ENCODE results near the gene SRC. TPM values are rescaled to one million over a fixed set of nuclear protein-coding genes. Genes with fewer than 3 reads are reported as not detected.

SRC gene
- total and polyA plus RNA-seq, 2 donors (not counting 3 experiments of a cell fraction or from before 2014, with no cell fraction given) = 22.6 to 29.4 TPM

DNA sequence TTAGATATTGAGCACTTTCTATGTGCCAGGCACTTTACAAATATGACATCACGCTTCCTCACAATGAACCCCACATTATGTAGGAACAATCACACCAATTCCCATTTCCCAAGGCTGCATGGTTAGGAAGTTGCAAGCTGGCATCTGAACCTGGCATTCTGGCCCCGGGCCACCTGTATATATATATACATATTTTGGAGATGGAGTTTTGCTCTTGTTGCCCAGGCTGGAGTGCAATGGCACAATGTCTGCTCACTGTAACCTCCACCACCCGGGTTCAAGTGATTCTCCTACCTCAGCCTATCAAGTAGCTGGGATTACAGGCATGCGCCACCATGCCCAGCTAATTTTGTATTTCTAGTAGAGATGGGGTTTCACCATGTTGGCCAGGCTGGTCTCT, 30.4 kb downstream of the SRC start:
- H3K4me1 ChIP-seq (ENCODE audit: control insufficient read depth, extremely low read depth, insufficient read depth, low read length) = peaks cover 19% of the 10 kb centered on the region
- no peaks in the 10 kb centered on the region for H3K9me3 ChIP-seq (replicated peaks; ENCODE audit: control insufficient read depth, insufficient read depth, low read length)
- H2AFZ ChIP-seq (ENCODE audit: low read depth, low read length) = no peak overlapping the region
- H3K27me3 ChIP-seq (ENCODE audit: control insufficient read depth in 2 of 2, insufficient read depth in 2 of 2, low read length in 2 of 2) = no peaks in the 10 kb centered on the region
- H4K20me1 ChIP-seq (replicated peaks; ENCODE audit: control insufficient read depth, extremely low read depth, insufficient read depth, low read length) = no peaks in the 10 kb centered on the region
- no peak overlapping the region for H3K4me3 ChIP-seq (replicated peaks in 1 of 3; ENCODE audit: insufficient read depth in 1 of 3, low read depth in 1 of 3, low read length in 3 of 3)
- ChIA-PET CTCF (interaction anchor here (2.8 kb wide), 1 partner anchor 100 kb away, joined by 10 read pairs; no protein-coding TSS in a partner anchor), POLR2A (no interaction called here)
- DNase-seq (ENCODE audit: low read depth, low spot score) (no peak), FAIRE-seq (no peak)
- dilution Hi-C loops (cut with MboI; ENCODE audit: extremely low pct_ligation_motif_present, low sequenced_read_pairs) (no loop called here), intact Hi-C loops (cut with micrococcal nuclease) (no loop called here)
- H3K4me2 ChIP-seq (ENCODE audit: insufficient read depth, low read length) = no peak overlapping the region
- peaks cover 24% of the 10 kb centered on the region for H3K79me2 ChIP-seq (ENCODE audit: control insufficient read depth, insufficient read depth, low read length)
- no peaks in the 10 kb centered on the region for H3K9me1 ChIP-seq (replicated peaks; ENCODE audit: control insufficient read depth, extremely low read depth, insufficient read depth, low read length)
- H3K9ac ChIP-seq (replicated peaks; ENCODE audit: extremely low read depth, insufficient read depth, low read length) = no peak overlapping the region
- BruUV-seq (replicated peaks) = no TSS peak
- peaks cover 0 to 3% of the 10 kb centered on the region in 2 experiments for H3K36me3 ChIP-seq (ENCODE audit: control insufficient read depth in 2 of 2, extremely low read depth in 1 of 2, insufficient read depth in 2 of 2, low read length in 2 of 2)
- TF ChIP-seq EZH2 (IDR thresholded peaks at IDR 0.05; ENCODE audit: borderline replicate concordance, low read depth, low read length, severe bottlenecking) = no peak
- TF ChIP-seq, protein P1, sequence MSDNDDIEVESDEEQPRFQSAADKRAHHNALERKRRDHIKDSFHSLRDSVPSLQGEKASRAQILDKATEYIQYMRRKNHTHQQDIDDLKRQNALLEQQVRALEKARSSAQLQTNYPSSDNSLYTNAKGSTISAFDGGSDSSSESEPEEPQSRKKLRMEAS (IDR thresholded peaks at IDR 0.05; ENCODE audit: insufficient read depth, insufficient read length) = no peak
- TF ChIP-seq JUN (IDR thresholded peaks at IDR 0.05; ENCODE audit: borderline replicate concordance, insufficient read depth, insufficient read length, low read depth) = no peak
- TF ChIP-seq POLR2AphosphoS5 (IDR thresholded peaks at IDR 0.05; ENCODE audit: insufficient read depth, low read depth, low read length) = no peak
- no peak for TF ChIP-seq GATA2 (IDR thresholded peaks at IDR 0.05; ENCODE audit: insufficient read depth, insufficient read length, low read depth, low read length)
- TF ChIP-seq, protein P2, sequence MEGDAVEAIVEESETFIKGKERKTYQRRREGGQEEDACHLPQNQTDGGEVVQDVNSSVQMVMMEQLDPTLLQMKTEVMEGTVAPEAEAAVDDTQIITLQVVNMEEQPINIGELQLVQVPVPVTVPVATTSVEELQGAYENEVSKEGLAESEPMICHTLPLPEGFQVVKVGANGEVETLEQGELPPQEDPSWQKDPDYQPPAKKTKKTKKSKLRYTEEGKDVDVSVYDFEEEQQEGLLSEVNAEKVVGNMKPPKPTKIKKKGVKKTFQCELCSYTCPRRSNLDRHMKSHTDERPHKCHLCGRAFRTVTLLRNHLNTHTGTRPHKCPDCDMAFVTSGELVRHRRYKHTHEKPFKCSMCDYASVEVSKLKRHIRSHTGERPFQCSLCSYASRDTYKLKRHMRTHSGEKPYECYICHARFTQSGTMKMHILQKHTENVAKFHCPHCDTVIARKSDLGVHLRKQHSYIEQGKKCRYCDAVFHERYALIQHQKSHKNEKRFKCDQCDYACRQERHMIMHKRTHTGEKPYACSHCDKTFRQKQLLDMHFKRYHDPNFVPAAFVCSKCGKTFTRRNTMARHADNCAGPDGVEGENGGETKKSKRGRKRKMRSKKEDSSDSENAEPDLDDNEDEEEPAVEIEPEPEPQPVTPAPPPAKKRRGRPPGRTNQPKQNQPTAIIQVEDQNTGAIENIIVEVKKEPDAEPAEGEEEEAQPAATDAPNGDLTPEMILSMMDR (IDR thresholded peaks at IDR 0.05; ENCODE audit: extremely low read depth in 1 of 2, insufficient read depth in 1 of 2, low read depth in 1 of 2, low read length in 2 of 2) = no peak
- no peak for TF ChIP-seq POLR2A (IDR thresholded peaks at IDR 0.05; ENCODE audit: low read depth, low read length)
- TF ChIP-seq MYC (IDR thresholded peaks at IDR 0.05; ENCODE audit: low read depth, low read length) = no peak
- TF ChIP-seq FOS (IDR thresholded peaks at IDR 0.05; ENCODE audit: borderline replicate concordance, insufficient read depth, low read length) = no peak
- no peak overlapping the region for H3K27ac ChIP-seq (ENCODE audit: insufficient read depth, low read depth, low read length)

Measured in endothelial cell of umbilical vein (primary cell).